B cell (primary cell): ENCODE measurements around the gene ZNF189. TPM values are rescaled to one million over a fixed set of nuclear protein-coding genes. Genes with fewer than 3 reads are reported as not detected.

ENCODE experiments used
- ATAC-seq: fragments of 200-7000 bp; cut with Tn5 transposase; one replicate; pipeline ENCODE4 v1.10.0; 2021; ENCODE audit warnings: low read depth, mild to moderate bottlenecking, moderate number of reproducible peaks, moderate library complexity
- CTCF ChIA-PET: fragments of 350-600 bp; sonication (Branson Sonifier 250); formaldehyde crosslinking; loops from one replicate; lab custom pipeline; 2021; ENCODE audit warnings: antibody characterized with exemption, inconsistent platforms; lab: Charles Lee
- POLR2A ChIA-PET: fragments of 350-600 bp; sonication (Branson Sonifier 250); formaldehyde crosslinking; loops from one replicate; lab custom pipeline; 2021; ENCODE audit warnings: antibody characterized with exemption; lab: Charles Lee
- DNase-seq: peaks from one replicate; pipeline ENCODE4 v3.0.0; 2013
- H2AFZ ChIP-seq: 2 replicates; pipeline ENCODE4 v1.6.1; 2012; ENCODE audit warnings: mild to moderate bottlenecking, low read depth, low read length; ENCODE audit not compliant: insufficient read depth, poor library complexity, severe bottlenecking
- H3K27ac ChIP-seq, 2 donors: 1 replicate in 1 of 2; 2 replicates in 1 of 2; pipeline ENCODE4 v1.5.1; 2012 to 2013; ENCODE audit warnings: low read length in 2 of 2, mild to moderate bottlenecking in 2 of 2, moderate library complexity in 1 of 2
- H3K27me3 ChIP-seq, 4 experiments: fragments of 200-600 bp in 1 of 4; sonication (generic) in 1 of 4; replicated peaks in 1 of 4; 1 replicate in 2 of 4; 2 replicates in 2 of 4; pipeline versions ENCODE4 v1.6.1 to v1.7.0; 2013 to 2016; ENCODE audit warnings: low read length in 3 of 4, mild to moderate bottlenecking in 2 of 4, mixed read lengths in 1 of 4, moderate library complexity in 1 of 4; ENCODE audit not compliant: insufficient read depth in 4 of 4, control insufficient read depth in 3 of 4; ENCODE audit errors: control extremely low read depth in 1 of 4
- H3K36me3 ChIP-seq, 2 experiments: replicated peaks in 1 of 2; 1 replicate in 1 of 2; 2 replicates in 1 of 2; pipeline versions ENCODE4 v1.6.1 to v1.7.1; 2013; ENCODE audit warnings: low read length in 1 of 2; ENCODE audit not compliant: insufficient read depth in 2 of 2, control insufficient read depth in 1 of 2; ENCODE audit errors: control extremely low read depth in 1 of 2, extremely low read depth in 1 of 2
- H3K4me1 ChIP-seq, 2 donors: fragments of 200-600 bp in 1 of 2; sonication (generic) in 1 of 2; 1 replicate in 1 of 2; 2 replicates in 1 of 2; pipeline versions ENCODE4 v1.5.1 to v1.6.1; 2013 to 2017; ENCODE audit warnings: low read length in 2 of 2; ENCODE audit not compliant: control insufficient read depth in 2 of 2, insufficient read depth in 2 of 2
- H3K4me2 ChIP-seq: replicated peaks from 2 replicates; pipeline ENCODE3; 2012; ENCODE audit warnings: mild to moderate bottlenecking, low read depth, low read length; ENCODE audit not compliant: poor library complexity, severe bottlenecking
- H3K4me3 ChIP-seq, 5 experiments: fragments of 200-600 bp in 1 of 5; sonication (generic) in 1 of 5; 1 replicate in 3 of 5; 2 replicates in 2 of 5; pipeline versions ENCODE4 v1.5.1 to v1.7.0; 2011 to 2016; ENCODE audit warnings: low read length in 4 of 5, mild to moderate bottlenecking in 4 of 5, low read depth in 2 of 5, control low read depth in 1 of 5, moderate library complexity in 1 of 5; ENCODE audit not compliant: insufficient read depth in 1 of 5; ENCODE audit errors: control extremely low read depth in 1 of 5, extremely low read depth in 1 of 5
- H3K79me2 ChIP-seq: fragments of 200-600 bp; sonication (generic); one replicate; pipeline ENCODE4 v1.6.0; 2016; ENCODE audit warnings: low read length; ENCODE audit not compliant: control insufficient read depth, insufficient read depth
- H3K9ac ChIP-seq: fragments of 200-600 bp; sonication (generic); 2 replicates; pipeline ENCODE4 v1.6.1; 2017; ENCODE audit warnings: mild to moderate bottlenecking, low read length, moderate library complexity
- H3K9me3 ChIP-seq, 3 donors: one replicate each; pipeline versions ENCODE4 v1.6.1 to v1.7.1; 2013; ENCODE audit warnings: low read length in 2 of 3; ENCODE audit not compliant: control insufficient read depth in 2 of 3, insufficient read depth in 1 of 3; ENCODE audit errors: control extremely low read depth in 1 of 3
- H4K20me1 ChIP-seq: 2 replicates; pipeline ENCODE4 v1.6.0; 2012; ENCODE audit warnings: mild to moderate bottlenecking, low read length; ENCODE audit not compliant: insufficient read depth, control insufficient read depth, poor library complexity, severe bottlenecking
- H3K27ac Mint-ChIP-seq: one replicate; pipeline ENCODE4 v1.8.0; 2021; ENCODE audit warnings: mixed read lengths
- H3K27me3 Mint-ChIP-seq: one replicate; pipeline ENCODE4 v1.8.0; 2021; ENCODE audit warnings: mixed read lengths
- H3K4me1 Mint-ChIP-seq: one replicate; pipeline ENCODE4 v1.8.0; 2021; ENCODE audit warnings: mixed read lengths
- H3K4me3 Mint-ChIP-seq: one replicate; pipeline ENCODE4 v1.8.0; 2021; ENCODE audit warnings: mixed read lengths
- H3K9me3 Mint-ChIP-seq: one replicate; pipeline ENCODE4 v1.8.0; 2022; ENCODE audit warnings: mixed read lengths; ENCODE audit not compliant: insufficient read depth
- CTCF ChIP-seq: fragments of 200-600 bp; IDR thresholded peaks from one replicate; pipeline ENCODE4 v1.8.0; 2022; ENCODE audit warnings: antibody characterized with exemption, mild to moderate bottlenecking
- EZH2 ChIP-seq: IDR thresholded peaks from 2 replicates; pipeline ENCODE4 v1.6.1; 2012; ENCODE audit warnings: borderline replicate concordance, low read depth, mild to moderate bottlenecking, moderate library complexity, low read length; ENCODE audit not compliant: insufficient read depth, poor library complexity, severe bottlenecking
- WGBS: methylation state at CpG from one replicate; pipeline ENCODE4 v1.1.5; 2013; ENCODE audit warnings: missing lambda C conversion rate; ENCODE audit not compliant: insufficient coverage; 5-methylcytosine and 5-hydroxymethylcytosine counted together
- intact Hi-C: fragments of 100-400 bp; cut with micrococcal nuclease; formaldehyde crosslinking; loops from one replicate; pipeline ENCODE4 v1.10.0; 2022
- polyA plus RNA-seq: library from polyadenylated mRNA; depleted of rRNA; stranded (reverse); fragments of >200 nt; gene quantifications from 2 replicates; pipeline ENCODE4 v1.2.3, GENCODE V29; 2012
- total RNA-seq, 2 donors: library from RNA; stranded (reverse); fragments of 120-200 nt in 1 of 2; gene quantifications; 1 replicate in 1 of 2; 2 replicates in 1 of 2; pipeline versions ENCODE4 v1.2.3 to v1.2.4, GENCODE V29; 2013 to 2022

ZNF189 gene
- total and polyA plus RNA-seq, 2 donors (not counting 1 experiment from before 2014, with no cell fraction given) = 4.0 to 25.7 TPM

GRCh38 chr9:101353683-101354082 lies 45.0 kb upstream of the ZNF189 start:
- H3K4me3 Mint-ChIP-seq = no peak overlapping the region
- Histone ChIP-seq H3K27me3 (peaks cover 0 to 4% (median 0%) of the 10 kb centered on the region in 4 experiments), H3K27ac (no peak overlapping the region), H3K4me2 (no peak overlapping the region), H3K36me3 (no peaks in the 10 kb centered on the region), H3K9ac (no peak overlapping the region), H2AFZ (no peak overlapping the region), H3K4me3 (no peak overlapping the region), H3K9me3 (peaks cover 0 to 2% (median 0%) of the 10 kb centered on the region in 3 donors), H3K4me1 (no peaks in the 10 kb centered on the region), H4K20me1 (no peaks in the 10 kb centered on the region), H3K79me2 (no peaks in the 10 kb centered on the region)
- 84% methylated on average over 2 of the region's 2 CpGs for WGBS
- no peak overlapping the region for H3K27ac Mint-ChIP-seq
- TF ChIP-seq EZH2 (no peak), CTCF (no peak)
- ChIA-PET POLR2A (no interaction called here), CTCF (no interaction called here)
- peaks cover 5% of the 10 kb centered on the region for H3K9me3 Mint-ChIP-seq
- DNase-seq (no peak), ATAC-seq (no peak)
- intact Hi-C loops = no loop called here
- peaks cover 14% of the 10 kb centered on the region for H3K27me3 Mint-ChIP-seq
- no peaks in the 10 kb centered on the region for H3K4me1 Mint-ChIP-seq

DNA sequence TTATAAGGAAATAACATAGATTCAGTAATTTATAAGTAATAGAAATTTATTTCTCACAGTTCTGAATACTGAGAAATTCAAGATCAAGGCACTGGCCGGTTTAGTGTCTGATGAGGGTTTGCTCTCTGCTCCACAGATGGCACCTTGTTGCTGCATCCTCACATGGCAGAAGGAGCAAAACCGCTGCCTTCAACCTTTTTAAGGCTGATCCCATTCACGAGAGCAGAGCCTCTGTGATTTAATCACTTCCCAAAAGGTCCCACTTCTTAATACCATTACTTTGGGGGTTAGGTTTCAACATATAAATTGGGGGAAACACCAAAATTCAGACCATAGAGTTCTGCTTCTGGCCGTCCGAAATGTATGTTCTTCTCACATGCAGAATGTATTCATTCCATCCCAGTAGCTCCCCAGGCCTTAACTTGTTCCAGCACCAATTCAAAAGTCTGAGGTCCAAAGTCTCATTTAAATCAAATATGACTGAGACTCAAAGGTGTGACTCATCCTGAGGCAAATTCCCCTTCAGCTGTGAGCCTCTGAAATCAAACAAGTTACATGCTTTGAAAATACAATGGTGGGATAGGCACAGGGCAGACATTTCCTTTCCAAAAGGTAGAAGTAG lies 44.4 kb upstream of the ZNF189 start:
- POLR2A ChIA-PET = no interaction called here
- Histone ChIP-seq H3K36me3 (no peaks in the 10 kb centered on the region), H3K4me3 (no peak overlapping the region), H3K9ac (no peak overlapping the region), H3K79me2 (no peaks in the 10 kb centered on the region), H2AFZ (no peak overlapping the region), H4K20me1 (no peaks in the 10 kb centered on the region), H3K4me1 (no peaks in the 10 kb centered on the region), H3K27ac (no peak overlapping the region), H3K4me2 (no peak overlapping the region), H3K9me3 (peaks cover 0 to 2% (median 0%) of the 10 kb centered on the region in 3 donors), H3K27me3 (peaks cover 0 to 4% (median 0%) of the 10 kb centered on the region in 4 experiments)
- WGBS = 100% methylated on average over 3 of the region's 5 CpGs
- Mint-ChIP-seq H3K4me3 (no peak overlapping the region), H3K27me3 (peaks cover 9% of the 10 kb centered on the region), H3K9me3 (peaks cover under 1% of the 10 kb centered on the region), H3K4me1 (no peaks in the 10 kb centered on the region), H3K27ac (no peak overlapping the region)
- CTCF ChIA-PET = no interaction called here
- intact Hi-C loops = no loop called here
- no peak for TF ChIP-seq CTCF
- TF ChIP-seq EZH2 = no peak
- ATAC-seq (no peak), DNase-seq (no peak)
